Osteoblast (primary cell): ENCODE results near the gene MED13L. TPM values are rescaled to one million over a fixed set of nuclear protein-coding genes. Genes with fewer than 3 reads are reported as not detected.

ENCODE experiments used
- DNase-seq: peaks from one replicate; pipeline ENCODE4 v3.0.0; 2011; ENCODE audit warnings: low spot score, mixed read lengths; ENCODE audit not compliant: insufficient read length; ENCODE audit errors: missing footprints
- H2AFZ ChIP-seq: 2 replicates; pipeline ENCODE4 v1.6.0; 2011; ENCODE audit warnings: mild to moderate bottlenecking, low read length
- H3K27ac ChIP-seq: 2 replicates; pipeline ENCODE4 v1.5.1; 2011; ENCODE audit warnings: mild to moderate bottlenecking, low read depth, low read length, moderate library complexity
- H3K27me3 ChIP-seq: 2 replicates; pipeline ENCODE4 v1.6.0; 2012; ENCODE audit warnings: mild to moderate bottlenecking, control low read depth, inconsistent platforms, low read length, moderate library complexity; ENCODE audit not compliant: insufficient read depth
- H3K36me3 ChIP-seq: 2 replicates; pipeline ENCODE4 v1.5.1; 2011; ENCODE audit warnings: mild to moderate bottlenecking, low read length, control low read depth, moderate library complexity; ENCODE audit not compliant: insufficient read depth
- H3K4me1 ChIP-seq: 2 replicates; pipeline ENCODE4 v1.5.1; 2011; ENCODE audit warnings: mild to moderate bottlenecking, low read length, control low read depth, moderate library complexity; ENCODE audit not compliant: insufficient read depth
- H3K4me2 ChIP-seq: 2 replicates; pipeline ENCODE4 v1.6.0; 2011; ENCODE audit warnings: mild to moderate bottlenecking, low read length; ENCODE audit not compliant: insufficient read depth
- H3K4me3 ChIP-seq: fragments of 200-600 bp; sonication (generic); 3 replicates; pipeline ENCODE4 v1.5.1; 2012; ENCODE audit warnings: mild to moderate bottlenecking, low read length, inconsistent platforms; ENCODE audit not compliant: insufficient read depth
- H3K79me2 ChIP-seq: 2 replicates; pipeline ENCODE4 v1.6.0; 2012; ENCODE audit warnings: mild to moderate bottlenecking, low read length, control low read depth, inconsistent platforms; ENCODE audit not compliant: insufficient read depth
- H3K9me3 ChIP-seq: 2 replicates; pipeline ENCODE4 v1.5.1; 2011; ENCODE audit warnings: low read depth, low read length, control low read depth
- H4K20me1 ChIP-seq: 2 replicates; pipeline ENCODE4 v1.6.0; 2012; ENCODE audit warnings: mild to moderate bottlenecking, low read length, control low read depth; ENCODE audit not compliant: insufficient read depth
- CTCF ChIP-seq: IDR thresholded peaks from 2 replicates; pipeline ENCODE4 v1.5.1; 2011; ENCODE audit warnings: mild to moderate bottlenecking, low read depth, low read length, moderate library complexity; ENCODE audit errors: extremely low read depth
- total RNA-seq: library from RNA; depleted of rRNA; stranded (reverse); fragments of >200 nt; gene quantifications from 2 replicates; pipeline ENCODE4 v1.2.3, GENCODE V29; 2012

MED13L gene
- total RNA-seq, 1 donor: 359 TPM

GRCh38 chr12:116156614-116157013 is 120.9 kb downstream of the MED13L start:
- no peak for DNase-seq
- Histone ChIP-seq H3K79me2 (peaks cover 97% of the 10 kb centered on the region), H4K20me1 (peaks cover 81% of the 10 kb centered on the region), H3K9me3 (no peaks in the 10 kb centered on the region), H3K27me3 (no peaks in the 10 kb centered on the region), H3K36me3 (no peaks in the 10 kb centered on the region), H2AFZ (no peak overlapping the region), H3K4me2 (no peak overlapping the region), H3K4me3 (no peak overlapping the region), H3K4me1 (peaks cover 46% of the 10 kb centered on the region), H3K27ac (no peak overlapping the region)
- no peak for TF ChIP-seq CTCF

DNA sequence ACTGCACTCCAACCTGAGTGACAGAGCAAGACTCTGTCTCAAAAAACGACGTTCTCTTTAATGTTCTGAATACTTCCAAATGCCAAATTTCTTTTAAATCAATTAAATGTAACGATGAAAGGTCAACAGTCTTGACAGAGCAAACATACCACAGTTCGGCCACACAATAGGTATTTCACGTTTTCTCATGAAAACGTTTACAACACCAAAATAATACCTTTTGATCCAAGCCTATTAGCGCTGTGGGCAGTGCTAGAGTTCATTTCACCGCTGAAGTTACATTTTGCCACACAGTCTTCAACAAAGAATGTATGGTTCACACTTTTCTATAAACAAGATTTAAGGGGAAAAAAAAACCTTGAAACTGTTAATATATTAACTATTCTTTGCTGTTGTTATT is 122.1 kb downstream of the MED13L start:
- H2AFZ ChIP-seq: no peak overlapping the region
- no peaks in the 10 kb centered on the region for H3K9me3 ChIP-seq
- no peak overlapping the region for H3K4me2 ChIP-seq
- no peak overlapping the region for H3K27ac ChIP-seq
- peaks cover 97% of the 10 kb centered on the region for H3K79me2 ChIP-seq
- no peaks in the 10 kb centered on the region for H3K36me3 ChIP-seq
- H3K27me3 ChIP-seq: no peaks in the 10 kb centered on the region
- H4K20me1 ChIP-seq: peaks cover 79% of the 10 kb centered on the region
- DNase-seq: no peak
- H3K4me1 ChIP-seq: peaks cover 37% of the 10 kb centered on the region
- H3K4me3 ChIP-seq: no peak overlapping the region
- no peak for TF ChIP-seq CTCF

DNA sequence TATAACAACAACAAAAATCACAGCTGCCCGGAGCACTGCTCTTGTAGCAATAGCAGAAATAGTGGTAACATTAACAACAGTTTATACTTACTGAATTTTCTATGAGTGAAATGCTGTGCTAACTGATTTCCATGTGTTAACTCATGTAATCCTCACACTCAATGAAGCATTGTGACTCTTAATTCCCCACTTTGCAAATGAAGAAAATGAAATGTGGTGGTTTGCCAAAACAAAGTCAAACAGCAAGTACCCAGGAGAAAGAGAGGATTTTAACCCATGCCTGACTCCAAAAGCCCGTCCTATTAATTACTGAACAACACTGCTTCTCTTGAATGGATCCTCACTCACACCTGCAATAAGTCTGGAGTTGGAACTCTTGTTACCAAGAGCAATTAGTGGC is 123.5 kb downstream of the MED13L start:
- H3K4me1 ChIP-seq: peaks cover 24% of the 10 kb centered on the region
- H3K27me3 ChIP-seq: no peaks in the 10 kb centered on the region
- H3K4me3 ChIP-seq: no peak overlapping the region
- H3K9me3 ChIP-seq: no peaks in the 10 kb centered on the region
- DNase-seq: no peak
- peaks cover 76% of the 10 kb centered on the region for H4K20me1 ChIP-seq
- H3K36me3 ChIP-seq: no peaks in the 10 kb centered on the region
- H3K4me2 ChIP-seq: no peak overlapping the region
- no peak for TF ChIP-seq CTCF
- H2AFZ ChIP-seq: no peak overlapping the region
- H3K79me2 ChIP-seq: peaks cover 97% of the 10 kb centered on the region
- H3K27ac ChIP-seq: no peak overlapping the region

DNA sequence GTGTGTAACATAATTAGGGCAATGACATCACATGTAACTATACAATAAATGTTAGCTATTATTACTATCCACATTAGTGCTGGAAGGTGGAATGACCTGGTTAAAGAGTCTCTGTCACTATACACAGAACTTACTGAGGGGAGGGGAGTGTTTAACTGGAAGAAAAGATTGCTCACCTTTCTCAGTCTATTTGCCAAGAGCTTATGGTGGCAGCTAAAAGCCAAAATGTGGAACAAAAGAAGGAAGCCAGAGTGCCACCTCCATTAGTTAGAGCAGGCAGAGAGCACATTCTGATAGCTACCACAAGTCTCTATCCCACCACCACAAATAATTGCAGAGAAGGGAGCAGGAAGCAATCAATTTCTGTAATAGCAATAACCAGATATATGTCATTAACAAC is 124.4 kb downstream of the MED13L start:
- H3K9me3 ChIP-seq: no peaks in the 10 kb centered on the region
- no peak for DNase-seq
- no peak overlapping the region for H3K4me3 ChIP-seq
- H4K20me1 ChIP-seq: peaks cover 73% of the 10 kb centered on the region
- no peak overlapping the region for H2AFZ ChIP-seq
- no peaks in the 10 kb centered on the region for H3K36me3 ChIP-seq
- no peaks in the 10 kb centered on the region for H3K27me3 ChIP-seq
- no peak overlapping the region for H3K27ac ChIP-seq
- no peak for TF ChIP-seq CTCF
- H3K4me2 ChIP-seq: no peak overlapping the region
- H3K79me2 ChIP-seq: peaks cover 96% of the 10 kb centered on the region
- H3K4me1 ChIP-seq: peaks cover 24% of the 10 kb centered on the region
